Measurements from ENCODE around the gene COPS4.

DNA sequence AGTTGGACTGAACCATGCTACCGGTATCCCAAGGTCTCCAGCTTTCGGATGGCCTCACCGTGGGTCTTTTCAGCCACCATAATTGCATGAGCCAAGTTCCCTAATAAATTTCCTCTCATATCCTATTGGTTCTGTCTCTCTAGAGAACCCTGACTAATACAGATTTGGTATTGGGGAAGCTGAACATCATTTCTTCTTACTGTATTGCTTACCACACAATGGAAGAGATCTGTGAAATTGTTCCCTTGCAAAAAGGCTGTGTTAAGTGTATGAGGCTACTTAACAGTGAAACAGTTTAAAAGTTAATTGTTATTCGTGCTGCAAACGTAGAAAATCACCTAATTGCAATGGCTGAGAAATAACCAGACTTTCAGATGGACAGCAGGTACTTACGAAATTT, 45.6 kb downstream of the COPS4 start:
- TF ChIP-seq, protein P1, sequence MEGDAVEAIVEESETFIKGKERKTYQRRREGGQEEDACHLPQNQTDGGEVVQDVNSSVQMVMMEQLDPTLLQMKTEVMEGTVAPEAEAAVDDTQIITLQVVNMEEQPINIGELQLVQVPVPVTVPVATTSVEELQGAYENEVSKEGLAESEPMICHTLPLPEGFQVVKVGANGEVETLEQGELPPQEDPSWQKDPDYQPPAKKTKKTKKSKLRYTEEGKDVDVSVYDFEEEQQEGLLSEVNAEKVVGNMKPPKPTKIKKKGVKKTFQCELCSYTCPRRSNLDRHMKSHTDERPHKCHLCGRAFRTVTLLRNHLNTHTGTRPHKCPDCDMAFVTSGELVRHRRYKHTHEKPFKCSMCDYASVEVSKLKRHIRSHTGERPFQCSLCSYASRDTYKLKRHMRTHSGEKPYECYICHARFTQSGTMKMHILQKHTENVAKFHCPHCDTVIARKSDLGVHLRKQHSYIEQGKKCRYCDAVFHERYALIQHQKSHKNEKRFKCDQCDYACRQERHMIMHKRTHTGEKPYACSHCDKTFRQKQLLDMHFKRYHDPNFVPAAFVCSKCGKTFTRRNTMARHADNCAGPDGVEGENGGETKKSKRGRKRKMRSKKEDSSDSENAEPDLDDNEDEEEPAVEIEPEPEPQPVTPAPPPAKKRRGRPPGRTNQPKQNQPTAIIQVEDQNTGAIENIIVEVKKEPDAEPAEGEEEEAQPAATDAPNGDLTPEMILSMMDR (IDR thresholded peaks at IDR 0.05), result no peak
- no peak for TF ChIP-seq POLR2AphosphoS5 (IDR thresholded peaks at IDR 0.05)
